LNCaP clone FGC (cell line): ENCODE measurements around the gene GHR.

Source experiments
- DNase-seq: peaks from one replicate; pipeline ENCODE4 v3.0.0-alpha.2; 2011; ENCODE audit warnings: low read depth
- H3K4me3 ChIP-seq: 2 replicates; pipeline ENCODE4 v1.5.1; 2011; ENCODE audit warnings: mild to moderate bottlenecking, low read depth, low read length, control low read depth
- CTCF ChIP-seq: IDR thresholded peaks from 2 replicates; pipeline ENCODE4 v1.5.1; 2012; ENCODE audit warnings: mild to moderate bottlenecking; ENCODE audit not compliant: control insufficient read depth, insufficient read depth; ENCODE audit errors: extremely low read depth

Gene GHR

DNA sequence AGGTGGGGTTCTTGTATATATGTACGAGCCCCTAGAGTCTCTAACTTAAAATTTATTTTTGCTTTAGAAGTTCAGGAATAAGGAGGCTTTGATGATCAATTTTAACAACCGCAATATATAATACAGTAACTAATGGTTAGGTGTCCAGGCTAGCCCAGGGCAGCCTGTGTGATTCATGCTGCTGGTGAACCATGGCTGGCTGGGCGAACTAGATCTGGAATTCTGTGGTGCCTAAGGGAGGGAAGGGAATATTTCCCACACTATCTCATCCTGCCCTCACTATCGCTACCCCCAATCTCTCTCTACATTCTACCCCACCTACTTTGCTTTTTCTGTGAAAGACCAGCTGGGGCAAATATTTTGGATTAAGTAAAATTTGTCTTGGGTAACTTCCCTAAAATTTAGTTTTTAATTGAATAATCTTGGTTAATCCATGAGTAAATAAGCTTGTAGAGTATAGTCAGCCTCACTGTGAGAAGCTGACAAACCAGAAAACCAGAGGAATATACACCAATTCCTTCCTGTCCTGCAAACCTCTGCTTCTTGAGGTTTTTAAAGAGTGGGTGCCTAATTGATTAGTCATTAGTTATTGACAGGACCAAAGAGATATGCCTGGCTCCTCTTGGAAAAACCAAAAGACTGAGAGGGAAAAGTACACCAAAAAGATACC, 218.2 kb downstream of the GHR start:
- no peak for DNase-seq
- H3K4me3 ChIP-seq, result no peak overlapping the region
- no peak for TF ChIP-seq CTCF

DNA sequence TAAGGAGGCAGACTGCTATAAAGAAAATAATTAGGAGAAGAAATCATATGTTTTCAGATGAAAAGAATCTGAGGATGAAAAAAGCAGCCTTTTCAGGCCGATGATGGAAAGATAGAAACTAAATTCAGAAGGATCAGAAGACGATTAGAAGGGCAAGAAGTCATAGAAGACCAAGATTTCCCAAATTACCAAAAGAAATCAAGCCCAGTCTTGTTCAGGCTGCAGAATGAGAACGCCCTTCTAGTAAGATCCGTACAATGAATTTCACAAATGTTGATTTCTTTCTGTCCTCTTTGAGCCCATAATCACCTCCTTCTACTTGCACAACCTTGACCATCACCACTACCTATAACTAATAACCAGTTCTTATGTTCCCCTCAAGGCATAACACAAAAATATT, 218.8 kb downstream of the GHR start:
- DNase-seq, result no peak
- TF ChIP-seq CTCF, result no peak
- H3K4me3 ChIP-seq, result no peak overlapping the region

DNA sequence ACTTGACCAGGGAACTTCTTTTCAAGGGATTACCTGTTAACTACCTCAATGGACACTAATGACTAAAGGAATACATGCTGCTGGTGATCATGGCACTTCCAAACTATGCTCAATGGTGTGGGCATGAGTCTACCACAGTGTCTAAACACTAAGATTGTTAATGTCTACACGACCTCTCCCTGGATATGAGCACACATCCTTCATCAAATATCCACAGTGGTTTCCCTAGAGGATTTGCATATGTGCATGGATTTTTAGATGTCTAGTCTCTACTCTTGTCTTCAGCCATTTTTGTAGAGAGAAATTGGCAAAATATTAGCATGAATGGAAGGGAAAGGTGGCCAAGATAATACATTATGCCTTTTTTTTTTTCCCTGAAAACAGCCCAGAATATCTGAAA, 220.1 kb downstream of the GHR start:
- DNase-seq, result no peak
- no peak overlapping the region for H3K4me3 ChIP-seq
- no peak for TF ChIP-seq CTCF

- no peak for TF ChIP-seq CTCF
- DNase-seq, result no peak
- no peak overlapping the region for H3K4me3 ChIP-seq
These were observed 221.9 kb downstream of the GHR start for GRCh38 chr5:42645138-42645537.

- DNase-seq, result no peak
- TF ChIP-seq CTCF, result no peak
- no peak overlapping the region for H3K4me3 ChIP-seq
These were observed 224.8 kb downstream of the GHR start for GRCh38 chr5:42648036-42648435.

DNA sequence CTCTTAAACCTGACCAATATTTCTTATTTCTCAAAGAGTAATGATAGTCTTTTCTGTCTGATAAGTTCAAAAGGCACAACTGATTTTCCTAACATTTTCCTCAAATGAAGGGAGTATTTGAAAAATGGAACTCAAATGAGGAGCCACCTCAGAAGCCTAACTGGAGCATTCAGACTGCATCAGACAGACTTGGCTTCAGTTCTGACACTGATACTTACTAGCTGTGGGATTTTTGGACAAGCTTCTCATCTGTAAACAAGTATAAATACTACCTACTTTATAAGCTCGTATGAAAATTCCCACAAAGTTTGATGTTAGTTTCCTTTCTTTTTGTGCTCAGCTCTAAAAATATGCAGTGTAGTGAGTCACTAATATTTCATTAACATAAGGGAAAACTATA, 225.7 kb downstream of the GHR start:
- no peak for DNase-seq
- no peak overlapping the region for H3K4me3 ChIP-seq
- no peak for TF ChIP-seq CTCF

- DNase-seq, result no peak
- no peak overlapping the region for H3K4me3 ChIP-seq
- no peak for TF ChIP-seq CTCF
These were observed 226.8 kb downstream of the GHR start for GRCh38 chr5:42650084-42650483.
